Stomach (tissue), 4 donors: Measurements from ENCODE around the gene IQSEC3.

Source experiments
- POLR2A ChIP-seq, 4 donors: fragments of 450-650 bp; IDR thresholded peaks; one replicate each; pipeline ENCODE4 v1.6.1; 2016; ENCODE audit warnings: antibody characterized with exemption in 4 of 4, control low read depth in 2 of 4, mild to moderate bottlenecking in 1 of 4, moderate library complexity in 1 of 4
- POLR2AphosphoS5 ChIP-seq, 3 donors: sonication (generic); formaldehyde crosslinking; IDR thresholded peaks; one replicate each; pipeline ENCODE4 v1.6.1; 2016; ENCODE audit warnings: antibody characterized with exemption in 3 of 3
- TF ChIP-seq, protein P1 (sequence below), 7 experiments: fragments of 450-650 bp in 4 of 7; fragments of 200-600 bp in 3 of 7; sonication (generic) in 3 of 7; IDR thresholded peaks; one replicate each; pipeline ENCODE4 v1.5.1; 2016 to 2019; ENCODE audit warnings: antibody characterized with exemption in 7 of 7, control low read depth in 2 of 7, mild to moderate bottlenecking in 1 of 7

DNA sequence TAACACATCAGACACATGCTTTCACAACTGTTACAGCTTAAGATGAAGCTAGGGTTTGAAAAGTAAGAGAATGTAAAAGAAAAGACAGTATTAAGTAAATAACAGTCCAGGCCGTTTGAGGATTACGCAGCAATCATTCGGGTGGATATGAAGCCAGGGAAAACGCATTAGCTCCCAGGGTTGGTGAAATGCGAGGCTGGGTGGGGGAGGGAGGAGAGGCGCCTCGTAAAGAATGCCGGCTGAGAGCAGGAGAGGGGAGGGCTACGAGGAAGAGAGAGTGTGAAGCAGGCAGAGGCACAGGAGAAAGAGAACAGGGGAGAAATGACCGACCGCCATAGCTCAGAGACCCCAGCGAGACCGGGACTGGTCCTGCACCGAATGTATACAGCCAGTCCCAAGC, 73.0 kb downstream of the IQSEC3 start:
- TF ChIP-seq POLR2A (IDR thresholded peaks at IDR 0.05) (no peak), POLR2AphosphoS5 (IDR thresholded peaks at IDR 0.05) (no peak)
- TF ChIP-seq, protein P1, sequence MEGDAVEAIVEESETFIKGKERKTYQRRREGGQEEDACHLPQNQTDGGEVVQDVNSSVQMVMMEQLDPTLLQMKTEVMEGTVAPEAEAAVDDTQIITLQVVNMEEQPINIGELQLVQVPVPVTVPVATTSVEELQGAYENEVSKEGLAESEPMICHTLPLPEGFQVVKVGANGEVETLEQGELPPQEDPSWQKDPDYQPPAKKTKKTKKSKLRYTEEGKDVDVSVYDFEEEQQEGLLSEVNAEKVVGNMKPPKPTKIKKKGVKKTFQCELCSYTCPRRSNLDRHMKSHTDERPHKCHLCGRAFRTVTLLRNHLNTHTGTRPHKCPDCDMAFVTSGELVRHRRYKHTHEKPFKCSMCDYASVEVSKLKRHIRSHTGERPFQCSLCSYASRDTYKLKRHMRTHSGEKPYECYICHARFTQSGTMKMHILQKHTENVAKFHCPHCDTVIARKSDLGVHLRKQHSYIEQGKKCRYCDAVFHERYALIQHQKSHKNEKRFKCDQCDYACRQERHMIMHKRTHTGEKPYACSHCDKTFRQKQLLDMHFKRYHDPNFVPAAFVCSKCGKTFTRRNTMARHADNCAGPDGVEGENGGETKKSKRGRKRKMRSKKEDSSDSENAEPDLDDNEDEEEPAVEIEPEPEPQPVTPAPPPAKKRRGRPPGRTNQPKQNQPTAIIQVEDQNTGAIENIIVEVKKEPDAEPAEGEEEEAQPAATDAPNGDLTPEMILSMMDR (IDR thresholded peaks at IDR 0.05): no peak
